NCI-H1092 (cell line): Measurements from ENCODE around the gene CCNK.

Experiments used
- DNase-seq: peaks from one replicate; lab custom pipeline; 2025; lab: John Stamatoyannopoulos, UW

CCNK gene

GRCh38 chr14:99480917-99481744 lies at the start of gene CCNK:
Gene CCNK (plus strand): TSS chr14:99481409. CDS start chr14:99492678, 11,269 bp downstream.
- peak; percentile 99 for DNase-seq

GRCh38 chr14:99431986-99432385 lies 49.2 kb upstream of the CCNK start:
- no peak for DNase-seq

- no peak for DNase-seq
Measured at GRCh38 chr14:99432485-99432884, 48.7 kb upstream of the CCNK start.

- DNase-seq: no peak
Measured at GRCh38 chr14:99435327-99435726, 45.9 kb upstream of the CCNK start.

- DNase-seq: no peak
Measured at GRCh38 chr14:99436247-99437180, 44.7 kb upstream of the CCNK start.

GRCh38 chr14:99437706-99438105 lies 43.5 kb upstream of the CCNK start:
- DNase-seq: no peak

GRCh38 chr14:99440278-99440677 lies 40.9 kb upstream of the CCNK start:
- no peak for DNase-seq

- DNase-seq: no peak
Measured at GRCh38 chr14:99441157-99441870, 39.9 kb upstream of the CCNK start.

- no peak for DNase-seq
Measured at GRCh38 chr14:99441918-99442317, 39.3 kb upstream of the CCNK start.

GRCh38 chr14:99445931-99446330 lies 35.3 kb upstream of the CCNK start:
- DNase-seq: no peak

- no peak for DNase-seq
Measured at GRCh38 chr14:99447739-99448138, 33.5 kb upstream of the CCNK start.

- DNase-seq: no peak
Measured at GRCh38 chr14:99450266-99450665, 30.9 kb upstream of the CCNK start.

GRCh38 chr14:99451234-99451633 lies 30.0 kb upstream of the CCNK start:
- no peak for DNase-seq

GRCh38 chr14:99452968-99453367 lies 28.2 kb upstream of the CCNK start:
- DNase-seq: no peak

GRCh38 chr14:99454246-99454645 lies 27.0 kb upstream of the CCNK start:
- DNase-seq: no peak

GRCh38 chr14:99459481-99460100 lies 21.6 kb upstream of the CCNK start:
- no peak for DNase-seq

- no peak for DNase-seq
Measured at GRCh38 chr14:99460793-99461192, 20.4 kb upstream of the CCNK start.

GRCh38 chr14:99461411-99462085 lies 19.7 kb upstream of the CCNK start:
- no peak for DNase-seq

- DNase-seq: no peak
Measured at GRCh38 chr14:99462210-99462609, 19.0 kb upstream of the CCNK start.

GRCh38 chr14:99463974-99464373 lies 17.2 kb upstream of the CCNK start:
- no peak for DNase-seq

- no peak for DNase-seq
Measured at GRCh38 chr14:99465288-99465687, 15.9 kb upstream of the CCNK start.
